ENCODE results near the gene PKD1L1.

The PKD1L1 gene

GRCh38 chr7:47725031-47725780, 223.1 kb downstream of the PKD1L1 start:
- DNase-seq = peak in 1 of 2 donors; percentile 40

Data from CD4-positive, alpha-beta T cell treated with Interferon alpha-2 for 1 hour (primary cell).